H1 (cell line): ENCODE data around the gene PEPD. TPM values are rescaled to one million over a fixed set of nuclear protein-coding genes. Genes with fewer than 3 reads are reported as not detected.

ENCODE experiments used
- CTCF ChIA-PET: fragments of 300-600 bp; sonication (Branson Sonifier 250); formaldehyde crosslinking; loops from one replicate; lab custom pipeline; 2021; ENCODE audit not compliant: partially characterized antibody; lab: Charles Lee
- POLR2A ChIA-PET: fragments of 300-600 bp; sonication (Branson Sonifier 250); formaldehyde crosslinking; loops from one replicate; lab custom pipeline; 2021; ENCODE audit warnings: inconsistent platforms; ENCODE audit not compliant: partially characterized antibody; lab: Charles Lee
- DNase-seq, 2 experiments: peaks; one replicate each; pipeline versions ENCODE4 v3.0.0 to v3.0.0-alpha.2; 2010 to 2022; ENCODE audit warnings: low spot score in 2 of 2, low read depth in 1 of 2, mixed read lengths in 1 of 2
- FAIRE-seq: peaks from 2 replicates; lab custom pipeline; 2011; peaks lifted over from hg19 to GRCh38; lab: Jason Lieb, UNC
- H2AFZ ChIP-seq: 2 replicates; pipeline ENCODE4 v1.8.1; 2012; ENCODE audit warnings: low read length, inconsistent platforms
- H2AK5ac ChIP-seq: 2 replicates; pipeline ENCODE4 v1.6.1; 2013; ENCODE audit warnings: low read depth, low read length
- H2BK120ac ChIP-seq: replicated peaks from 2 replicates; pipeline ENCODE3; 2013; ENCODE audit warnings: low read depth, low read length, inconsistent platforms
- H2BK12ac ChIP-seq: 2 replicates; pipeline ENCODE4 v1.6.1; 2013; ENCODE audit warnings: low read depth, low read length
- H2BK15ac ChIP-seq: 2 replicates; pipeline ENCODE4 v1.6.1; 2013; ENCODE audit warnings: low read length
- H2BK20ac ChIP-seq: 2 replicates; pipeline ENCODE4 v1.6.1; 2013; ENCODE audit warnings: low read length
- H2BK5ac ChIP-seq: 2 replicates; pipeline ENCODE4 v1.6.1; 2013; ENCODE audit warnings: low read depth, low read length
- H3K14ac ChIP-seq: 2 replicates; pipeline ENCODE4 v1.6.1; 2013; ENCODE audit warnings: inconsistent platforms; ENCODE audit not compliant: insufficient read length
- H3K18ac ChIP-seq: 2 replicates; pipeline ENCODE4 v1.6.1; 2013; ENCODE audit warnings: low read length; ENCODE audit errors: extremely low read depth
- H3K23ac ChIP-seq: 2 replicates; pipeline ENCODE4 v1.6.1; 2013; ENCODE audit warnings: inconsistent platforms; ENCODE audit not compliant: insufficient read length
- H3K23me2 ChIP-seq: 2 replicates; pipeline ENCODE4 v1.6.1; 2013; ENCODE audit warnings: low read depth, low read length
- H3K27ac ChIP-seq: 2 replicates; pipeline ENCODE4 v1.6.1; 2011; ENCODE audit warnings: low read depth, low read length, inconsistent platforms
- H3K27me3 ChIP-seq, 4 experiments: replicated peaks in 1 of 4; 1 replicate in 1 of 4; 2 replicates in 3 of 4; pipeline versions ENCODE4 v1.6.1 to v1.8.1; 2011 to 2013; ENCODE audit warnings: low read length in 3 of 4, mild to moderate bottlenecking in 3 of 4, inconsistent platforms in 2 of 4, mixed read lengths in 2 of 4, moderate library complexity in 1 of 4; ENCODE audit not compliant: control insufficient read depth in 3 of 4, insufficient read depth in 3 of 4; ENCODE audit errors: extremely low read depth in 1 of 4
- H3K36me3 ChIP-seq, 4 experiments: 2 replicates each; pipeline versions ENCODE4 v1.6.1 to v1.8.1; 2011 to 2013; ENCODE audit warnings: mild to moderate bottlenecking in 4 of 4, low read length in 3 of 4, moderate library complexity in 2 of 4, control low read depth in 1 of 4, inconsistent platforms in 1 of 4; ENCODE audit not compliant: insufficient read depth in 4 of 4, control insufficient read depth in 2 of 4
- H3K4ac ChIP-seq: replicated peaks from 2 replicates; pipeline ENCODE3; 2013; ENCODE audit warnings: low read length, low read depth, mixed read lengths, inconsistent platforms; ENCODE audit not compliant: insufficient read length
- H3K4me1 ChIP-seq, 4 experiments: replicated peaks in 1 of 4; 1 replicate in 1 of 4; 2 replicates in 3 of 4; pipeline versions ENCODE4 v1.6.1 to v1.8.1; 2011 to 2013; ENCODE audit warnings: low read length in 3 of 4, inconsistent platforms in 2 of 4, mixed read lengths in 1 of 4; ENCODE audit not compliant: insufficient read depth in 4 of 4, control insufficient read depth in 3 of 4
- H3K4me2 ChIP-seq, 2 experiments: 2 replicates each; pipeline versions ENCODE4 v1.6.1 to v1.8.1; 2011 to 2013; ENCODE audit warnings: low read depth in 2 of 2, low read length in 2 of 2, control low read depth in 1 of 2, inconsistent platforms in 1 of 2, mild to moderate bottlenecking in 1 of 2; ENCODE audit not compliant: insufficient read depth in 1 of 2
- H3K4me3 ChIP-seq, 4 experiments: fragments of 200-600, 300-600 bp in 1 of 4; sonication (generic), shearing (Covaris generic), sonication (Bioruptor Twin) in 1 of 4; 2 replicates each; pipeline versions ENCODE4 v1.5.1 to v1.8.1; 2011 to 2016; ENCODE audit warnings: low read length in 4 of 4, low read depth in 3 of 4, control low read depth in 2 of 4, inconsistent platforms in 2 of 4, mild to moderate bottlenecking in 2 of 4, mixed read lengths in 1 of 4, moderate library complexity in 1 of 4; ENCODE audit not compliant: insufficient read depth in 2 of 4; ENCODE audit errors: extremely low read depth in 1 of 4
- H3K56ac ChIP-seq: replicated peaks from 2 replicates; pipeline ENCODE3; 2013; ENCODE audit warnings: low read depth, mild to moderate bottlenecking, mixed read lengths, low read length, inconsistent platforms; ENCODE audit not compliant: insufficient read length
- H3K79me1 ChIP-seq: 2 replicates; pipeline ENCODE4 v1.6.1; 2013; ENCODE audit warnings: low read depth, low read length, control low read depth
- H3K79me2 ChIP-seq, 2 experiments: 2 replicates each; pipeline versions ENCODE4 v1.6.1 to v1.8.1; 2012 to 2013; ENCODE audit warnings: low read length in 2 of 2, mild to moderate bottlenecking in 2 of 2, inconsistent platforms in 1 of 2; ENCODE audit not compliant: insufficient read depth in 2 of 2, control insufficient read depth in 1 of 2
- H3K9ac ChIP-seq, 4 experiments: replicated peaks in 1 of 4; 1 replicate in 1 of 4; 2 replicates in 3 of 4; pipeline versions ENCODE4 v1.6.1 to v1.8.1; 2011 to 2013; ENCODE audit warnings: low read depth in 3 of 4, low read length in 3 of 4, control low read depth in 2 of 4, mild to moderate bottlenecking in 2 of 4, moderate library complexity in 2 of 4, inconsistent platforms in 1 of 4; ENCODE audit errors: extremely low read depth in 1 of 4
- H3K9me3 ChIP-seq, 2 experiments: 2 replicates each; pipeline versions ENCODE4 v1.6.1 to v1.8.1; 2012 to 2013; ENCODE audit warnings: mild to moderate bottlenecking in 2 of 2, moderate library complexity in 2 of 2, control low read depth in 1 of 2, inconsistent platforms in 1 of 2, low read depth in 1 of 2, low read length in 1 of 2, mixed read lengths in 1 of 2; ENCODE audit not compliant: insufficient read depth in 2 of 2
- H4K20me1 ChIP-seq, 2 experiments: replicated peaks in 1 of 2; 2 replicates each; pipeline versions ENCODE3 to v1.8.1; 2011 to 2013; ENCODE audit warnings: inconsistent platforms in 2 of 2, low read length in 2 of 2, mild to moderate bottlenecking in 1 of 2; ENCODE audit not compliant: insufficient read depth in 2 of 2, control insufficient read depth in 1 of 2
- H4K5ac ChIP-seq: 2 replicates; pipeline ENCODE4 v1.6.1; 2013; ENCODE audit warnings: low read length, low read depth, mixed read lengths, inconsistent platforms; ENCODE audit not compliant: insufficient read length
- H4K8ac ChIP-seq: 2 replicates; pipeline ENCODE4 v1.8.0; 2013; ENCODE audit warnings: mild to moderate bottlenecking, moderate library complexity, low read length, inconsistent platforms; ENCODE audit not compliant: insufficient read depth; ENCODE audit errors: extremely low read depth
- H4K91ac ChIP-seq: replicated peaks from 2 replicates; pipeline ENCODE3; 2013; ENCODE audit warnings: low read length, mixed read lengths, inconsistent platforms; ENCODE audit not compliant: insufficient read length
- KDM1A ChIP-seq: fragments of 200-600, 300-600 bp; sonication (generic); IDR thresholded peaks from 2 replicates; pipeline ENCODE4 v1.7.1; 2016; ENCODE audit warnings: mild to moderate bottlenecking, low read length, borderline replicate concordance
- POU5F1 ChIP-seq: IDR thresholded peaks from 2 replicates; pipeline ENCODE4 v1.6.1; 2011; ENCODE audit warnings: low read depth, mild to moderate bottlenecking, low read length, moderate library complexity
- SIRT6 ChIP-seq: IDR thresholded peaks from one replicate; pipeline ENCODE4 v1.7.1; 2012; ENCODE audit warnings: low read length, inconsistent platforms
- SP4 ChIP-seq: IDR thresholded peaks from 2 replicates; pipeline ENCODE4 v1.6.1; 2012; ENCODE audit warnings: low read length, inconsistent platforms
- TBP ChIP-seq: IDR thresholded peaks from 2 replicates; pipeline ENCODE4 v1.6.1; 2011; ENCODE audit warnings: low read depth, low read length, improper control_type of control experiment
- WGBS, 2 experiments: shearing (Covaris generic) in 1 of 2; methylation state at CpG; one replicate each; pipeline versions ENCODE4 v1.1.6 to v1.1.7; 2013 to 2015; ENCODE audit warnings: low lambda C conversion rate in 2 of 2, mixed read lengths in 2 of 2, inconsistent platforms in 1 of 2, low coverage in 1 of 2, missing lambda C conversion rate in 1 of 2; ENCODE audit not compliant: insufficient replicate concordance in 2 of 2, insufficient coverage in 1 of 2, insufficient read length in 1 of 2; ENCODE audit errors: extremely low coverage in 1 of 2, missing lambda C conversion rate in 1 of 2; 5-methylcytosine and 5-hydroxymethylcytosine counted together
- polyA plus RNA-seq, 7 experiments: library from polyadenylated mRNA; depleted of rRNA in 3 of 7; stranded (reverse) in 5 of 7; unstranded in 2 of 7; fragments of >200 nt in 5 of 7; fragments of 200-250 nt in 2 of 7; gene quantifications; 1 replicate in 5 of 7; 2 replicates in 1 of 7; 4 replicates in 1 of 7; pipeline versions ENCODE4 v1.2.1 to v1.2.3, GENCODE V29; 2011 to 2013; ENCODE audit warnings: missing spikeins in 2 of 7, mixed read lengths in 2 of 7
- total RNA-seq: library from RNA; stranded (reverse); fragmentation: NEBNext Ultra II Directional; extraction: Animal tissue kit (Norgen Biotek cat#: 25700); gene quantifications from 2 replicates; pipeline ENCODE4 v1.2.1, GENCODE V29; 2021

PEPD gene
- total and polyA plus RNA-seq, 2 of the 8 experiments (the other 6 are each of a cell fraction or from before 2014, with no cell fraction given): 84.1 to 178 TPM

DNA sequence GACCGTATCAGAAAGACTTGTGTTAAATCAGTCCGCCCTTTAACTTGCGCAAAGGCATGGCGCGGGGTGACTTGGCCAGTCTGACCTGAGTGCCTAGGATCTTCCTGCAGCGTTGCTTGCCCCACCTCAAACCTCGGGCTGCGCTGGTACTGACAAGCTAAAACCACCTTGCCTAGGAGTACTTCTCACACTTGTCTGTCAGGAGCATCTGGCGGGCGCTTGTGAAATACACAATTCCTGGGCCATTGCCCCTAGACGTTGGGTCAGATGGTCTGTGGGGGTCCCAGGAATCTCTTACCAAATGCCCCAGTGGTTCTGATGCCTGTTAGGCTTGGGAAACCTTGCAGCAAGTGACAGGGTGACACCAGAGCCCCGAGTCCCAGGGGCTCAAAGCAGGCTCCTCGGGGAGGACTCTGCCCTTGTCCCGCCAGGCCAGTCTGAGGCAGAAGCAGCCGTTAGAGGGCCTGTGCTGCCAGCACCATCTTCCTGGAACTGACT lies 135.2 kb downstream of the PEPD start:
- FAIRE-seq (no peak), DNase-seq (no peak)
- Histone ChIP-seq H3K9me3 (no peaks in the 10 kb centered on the region), H3K14ac (no peak overlapping the region), H3K79me1 (peaks cover 13% of the 10 kb centered on the region), H2BK5ac (no peak overlapping the region), H3K9ac (no peak overlapping the region), H3K4me2 (no peak overlapping the region), H3K4me3 (no peak overlapping the region), H2BK120ac (no peak overlapping the region), H3K18ac (no peak overlapping the region), H2AFZ (no peak overlapping the region), H2BK15ac (no peak overlapping the region), H3K4me1 (no peaks in the 10 kb centered on the region; a peak in 2 of 7 replicates), H3K23me2 (no peaks in the 10 kb centered on the region), H3K23ac (no peak overlapping the region), H3K56ac (no peak overlapping the region), H2AK5ac (no peak overlapping the region), H3K36me3 (peaks cover 0 to 3% (median 0%) of the 10 kb centered on the region in 4 experiments; a peak in 1 of 8 replicates), H3K4ac (no peak overlapping the region), H2BK20ac (no peak overlapping the region), H3K27me3 (no peaks in the 10 kb centered on the region), H4K8ac (peak overlapping the region; percentile 11; the same call in 1 of the 2 replicates), H4K20me1 (peaks cover 8 to 19% of the 10 kb centered on the region in 2 experiments), H3K79me2 (peaks cover 0 to 42% of the 10 kb centered on the region in 2 experiments; a peak in 2 of 4 replicates), H4K91ac (no peak overlapping the region), H3K27ac (no peak overlapping the region), H2BK12ac (no peak overlapping the region), H4K5ac (no peak overlapping the region)
- TF ChIP-seq TBP: no peak
- TF ChIP-seq SIRT6: no peak
- TF ChIP-seq POU5F1: no peak
- TF ChIP-seq KDM1A: no peak
- TF ChIP-seq SP4: no peak
- WGBS, 2 experiments: 92% methylated on average over 15 of the region's 15 CpGs; no CpG with 5 or more reads in 1 of the 2 experiments
- CTCF ChIA-PET: interaction anchor here (0.6 to 1.7 kb wide), 4 partner anchors 9 to 385 kb away, joined by 3 to 4 read pairs (median 4); no protein-coding TSS in a partner anchor
- POLR2A ChIA-PET: interaction anchor here (0.9 to 10.4 kb wide), 4 partner anchors 9 to 84 kb away, joined by 3 to 87 read pairs (median 9); partner anchors contain the start of genes CEBPA and CEBPG
